Inflammatory macrophage treated with lipopolysaccharide for 1 hour (primary cell): ENCODE results near the gene TOM1.

Experiments
- DNase-seq, 2 donors: peaks; one replicate each; pipeline ENCODE4 v3.0.0-alpha.2; 2020 to 2022

Gene TOM1

DNA sequence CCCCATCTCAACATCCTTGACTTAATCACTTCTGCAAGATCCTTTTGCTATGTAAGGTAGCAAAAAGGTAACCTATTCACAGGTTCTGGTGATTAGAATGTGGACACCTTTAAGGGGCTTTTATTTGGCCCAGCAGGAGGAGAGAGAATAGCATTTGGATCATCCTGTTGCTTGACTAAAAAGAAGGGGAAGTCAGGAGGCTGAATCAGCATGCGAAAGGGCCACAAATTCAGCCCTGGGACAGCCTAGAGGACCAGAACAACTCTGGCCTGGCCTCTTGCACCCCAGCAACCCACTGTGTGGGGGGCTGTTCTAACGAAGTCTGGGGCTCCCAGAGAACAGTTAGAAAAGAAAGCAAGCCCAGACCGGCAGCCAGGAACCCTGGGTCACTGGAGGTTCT is 78.0 kb downstream of the TOM1 start:
- DNase-seq = peak; percentile 38 to 58

DNA sequence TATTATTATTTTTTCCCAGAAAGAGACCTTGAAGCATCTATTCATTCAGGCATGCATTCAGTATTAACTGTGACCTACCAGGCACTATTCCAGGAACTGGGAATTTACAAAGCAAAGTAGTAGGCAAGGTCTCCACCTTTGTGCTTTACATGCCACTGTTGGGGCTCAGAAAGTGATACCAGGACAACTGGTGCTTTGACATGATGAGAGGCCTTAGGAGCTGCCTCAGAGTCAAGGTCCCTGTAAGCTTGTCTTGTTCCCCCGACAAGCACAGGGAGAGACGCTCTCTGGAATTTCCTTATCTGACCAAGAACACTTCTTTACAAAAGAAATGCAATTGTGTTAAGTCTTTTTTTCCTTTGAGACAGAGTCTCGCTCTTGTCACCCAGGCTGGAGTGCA is 78.9 kb downstream of the TOM1 start:
- DNase-seq = no peak

DNA sequence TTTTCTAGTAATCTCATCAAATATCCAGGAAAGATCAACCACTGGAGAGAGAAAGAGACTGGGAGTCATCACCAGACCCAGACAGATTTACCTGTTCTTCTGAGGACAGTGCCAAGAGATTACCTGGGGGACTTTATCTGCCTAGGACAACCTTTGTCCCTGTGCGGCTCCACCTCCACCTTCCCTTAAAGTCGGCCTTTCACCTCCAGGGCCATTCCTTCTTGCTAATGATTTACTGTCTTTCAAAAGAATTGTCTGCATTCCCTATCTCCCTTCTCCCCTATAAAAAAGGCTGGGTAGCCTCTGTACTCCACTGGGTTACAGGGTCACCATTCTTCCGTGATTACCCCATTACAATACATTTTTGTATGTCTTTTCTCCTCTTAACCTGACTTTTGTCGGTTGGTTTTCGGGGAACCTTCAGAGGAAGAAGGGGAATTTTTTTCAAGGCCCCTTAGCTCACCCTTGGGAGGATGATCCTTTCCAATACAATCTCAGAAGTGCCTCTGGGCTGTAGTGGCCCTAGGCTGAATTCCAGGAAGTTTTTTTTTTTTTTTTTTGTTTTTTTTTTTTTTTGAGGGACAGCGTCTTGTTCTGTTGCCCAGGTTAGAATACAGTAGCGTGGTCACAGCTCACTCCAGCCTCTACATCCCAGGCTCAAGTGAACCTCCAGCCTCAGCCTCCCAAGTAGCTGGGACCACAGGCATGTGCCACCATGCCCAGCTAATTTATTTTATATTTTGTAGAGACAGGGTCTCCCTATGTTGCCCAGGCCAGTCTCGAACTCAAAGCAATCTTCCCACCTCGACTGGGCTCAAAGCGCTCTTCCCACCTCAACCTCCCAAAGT is 79.7 kb downstream of the TOM1 start:
- no peak for DNase-seq

DNA sequence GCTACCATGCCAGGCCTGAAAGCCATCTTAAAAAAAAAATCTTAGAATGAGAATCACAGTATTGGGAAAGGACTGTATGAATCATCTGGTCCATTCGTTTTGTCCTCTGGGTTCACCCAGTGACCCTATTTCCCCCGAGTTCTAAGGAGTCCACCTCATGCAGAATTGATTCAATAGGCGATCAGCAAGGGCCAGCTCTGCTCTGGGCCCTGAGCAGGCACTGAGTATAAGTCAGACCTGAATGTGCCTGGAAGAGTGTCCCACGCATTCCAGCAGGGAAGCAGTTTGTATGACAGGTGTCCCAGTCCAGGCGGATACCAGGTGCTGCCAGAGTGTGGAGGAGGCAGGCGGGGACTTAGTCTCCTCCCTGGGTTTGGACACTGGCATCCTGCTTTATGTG is 80.3 kb downstream of the TOM1 start:
- no peak for DNase-seq

DNA sequence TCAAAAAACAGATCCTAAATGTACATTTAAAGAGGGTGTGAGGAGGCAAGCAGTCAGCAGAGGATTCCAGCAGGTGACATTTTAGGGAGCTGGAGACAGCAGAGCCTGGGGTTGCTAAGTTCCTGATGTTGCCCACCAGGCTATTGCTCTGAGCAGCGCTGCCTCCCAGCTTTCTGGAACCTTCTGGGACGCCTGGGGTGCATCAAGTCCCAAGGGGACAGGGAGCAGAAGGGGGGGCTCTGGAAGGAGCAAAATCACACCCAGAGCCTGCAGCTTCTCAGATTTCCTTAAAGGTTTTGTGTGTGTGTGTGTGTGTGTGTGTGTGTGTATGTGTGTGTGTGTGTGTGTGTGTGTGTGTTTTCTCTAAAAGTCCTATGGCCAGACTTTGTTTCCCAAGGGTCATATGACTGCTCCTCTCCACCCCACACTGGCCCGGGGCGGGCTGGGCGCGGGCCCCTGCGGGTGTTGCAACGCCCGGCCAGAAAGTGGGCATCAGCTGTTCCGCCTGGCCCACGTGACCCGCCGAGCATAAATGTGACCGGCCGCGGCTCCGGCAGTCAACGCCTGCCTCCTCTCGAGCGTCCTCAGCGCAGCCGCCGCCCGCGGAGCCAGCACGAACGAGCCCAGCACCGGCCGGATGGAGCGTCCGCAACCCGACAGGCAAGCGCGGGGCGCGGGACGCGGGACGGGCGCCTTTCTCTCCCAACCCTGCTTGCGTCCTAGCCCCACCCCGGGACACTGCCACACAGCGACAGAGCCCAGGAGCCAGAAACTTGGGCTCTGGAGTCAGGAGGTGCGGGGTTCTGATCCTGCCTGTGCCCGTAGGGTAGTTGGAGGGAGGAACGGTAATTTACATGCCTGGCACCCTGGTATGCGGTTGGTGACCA is 81.1 kb downstream of the TOM1 start, which contains the start of gene HMOX1:
Gene HMOX1, plus strand, starts transcription at position 560 of the 887 bp plus-strand sequence. Its CDS starts 78 bp downstream, at position 638.
- peak; percentile 91 to 93 for DNase-seq

DNA sequence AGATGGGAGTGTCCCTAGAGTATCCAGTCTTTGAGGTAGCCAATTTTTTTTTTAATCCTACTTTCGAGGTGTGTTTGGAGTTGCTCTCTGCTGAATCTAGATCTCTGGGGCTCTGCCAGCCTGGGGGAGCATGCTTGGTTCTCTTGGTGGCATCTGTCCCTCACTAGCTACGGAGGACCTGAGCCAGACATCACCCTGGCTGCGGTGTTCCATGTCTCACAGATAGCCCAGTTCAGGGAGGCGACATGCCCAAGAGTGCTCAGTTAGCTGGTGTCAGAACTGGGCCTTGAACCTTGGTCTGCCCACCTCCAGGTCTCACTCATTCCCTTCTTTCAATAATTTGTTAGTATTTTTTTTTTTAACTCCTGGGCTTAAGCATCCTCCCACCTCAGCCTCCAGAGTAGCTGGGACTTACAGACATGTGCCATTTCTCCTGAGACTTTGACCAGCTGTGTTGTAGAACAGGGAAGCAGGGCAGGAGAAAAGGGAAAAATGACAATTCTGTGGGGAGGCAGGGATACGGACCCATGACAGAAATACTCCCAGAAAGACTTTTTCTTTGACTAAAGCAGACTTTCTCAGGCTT is 81.8 kb downstream of the TOM1 start:
- DNase-seq = no peak

DNA sequence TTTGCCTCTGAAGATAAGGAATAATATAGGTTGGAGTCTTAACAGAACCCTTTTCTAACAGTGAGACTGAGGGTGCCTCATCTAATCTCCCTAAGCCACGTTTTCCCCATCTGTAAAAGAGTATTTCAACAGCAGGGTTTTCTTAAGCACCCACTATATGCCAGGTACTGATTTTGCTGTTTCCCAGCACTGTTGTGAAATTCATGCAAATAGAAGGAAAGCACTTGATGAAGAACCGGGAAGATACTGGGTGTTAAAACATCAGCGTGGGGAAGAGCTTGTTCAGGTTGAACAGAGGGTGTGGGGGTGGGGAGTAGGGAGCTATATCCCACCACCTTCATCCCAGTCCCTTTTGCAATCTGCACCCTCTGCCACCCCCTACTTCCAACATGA is 84.0 kb downstream of the TOM1 start:
- DNase-seq = no peak

DNA sequence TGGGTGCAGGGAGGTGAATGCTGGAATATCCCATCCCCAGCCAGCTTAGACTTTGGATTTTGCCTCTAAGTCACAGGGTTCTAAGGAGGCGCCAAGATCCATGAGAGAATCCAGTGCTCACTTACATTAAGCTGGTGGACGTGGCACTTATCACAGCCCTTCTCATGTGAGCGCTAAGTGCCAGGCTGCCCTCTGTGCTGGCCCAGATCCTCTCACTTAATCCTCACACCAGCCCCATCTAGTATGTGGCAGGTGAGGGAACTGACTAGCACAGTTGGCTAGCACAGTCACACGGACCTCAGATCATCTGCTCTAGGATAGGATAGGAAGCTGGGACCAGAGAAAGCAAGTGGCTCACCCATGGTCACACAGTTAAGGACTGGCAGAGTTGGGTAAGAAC is 84.8 kb downstream of the TOM1 start:
- DNase-seq = no peak

DNA sequence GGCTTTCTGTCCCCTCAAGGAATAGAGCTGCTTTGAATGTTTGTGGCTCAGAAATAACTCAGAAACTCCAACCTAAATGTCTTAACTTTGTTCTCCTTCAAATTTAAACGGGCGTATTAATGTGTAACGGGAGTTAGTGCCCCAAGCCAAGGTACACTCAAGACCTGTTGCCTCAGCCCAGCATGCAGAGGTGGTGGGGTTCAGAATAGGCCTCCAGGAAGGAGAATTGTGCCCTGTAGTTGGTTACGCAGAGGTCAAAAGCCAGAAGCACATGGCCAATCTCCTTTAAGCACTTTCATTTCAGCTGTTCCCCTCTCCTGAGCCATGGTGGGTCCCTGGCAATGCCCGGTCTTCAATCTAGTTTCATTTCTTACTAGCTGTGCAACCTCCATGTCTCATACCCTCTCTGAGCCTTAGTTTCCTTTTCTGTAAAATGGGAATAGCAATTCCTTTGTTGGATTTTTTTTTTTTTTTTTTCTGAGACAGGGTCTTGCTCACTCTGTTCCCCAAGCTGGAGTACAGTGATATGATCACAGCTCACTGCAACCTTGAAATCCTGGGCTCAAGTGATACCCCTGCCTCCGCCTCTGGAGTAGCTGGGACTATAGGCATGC is 85.4 kb downstream of the TOM1 start:
- no peak for DNase-seq

DNA sequence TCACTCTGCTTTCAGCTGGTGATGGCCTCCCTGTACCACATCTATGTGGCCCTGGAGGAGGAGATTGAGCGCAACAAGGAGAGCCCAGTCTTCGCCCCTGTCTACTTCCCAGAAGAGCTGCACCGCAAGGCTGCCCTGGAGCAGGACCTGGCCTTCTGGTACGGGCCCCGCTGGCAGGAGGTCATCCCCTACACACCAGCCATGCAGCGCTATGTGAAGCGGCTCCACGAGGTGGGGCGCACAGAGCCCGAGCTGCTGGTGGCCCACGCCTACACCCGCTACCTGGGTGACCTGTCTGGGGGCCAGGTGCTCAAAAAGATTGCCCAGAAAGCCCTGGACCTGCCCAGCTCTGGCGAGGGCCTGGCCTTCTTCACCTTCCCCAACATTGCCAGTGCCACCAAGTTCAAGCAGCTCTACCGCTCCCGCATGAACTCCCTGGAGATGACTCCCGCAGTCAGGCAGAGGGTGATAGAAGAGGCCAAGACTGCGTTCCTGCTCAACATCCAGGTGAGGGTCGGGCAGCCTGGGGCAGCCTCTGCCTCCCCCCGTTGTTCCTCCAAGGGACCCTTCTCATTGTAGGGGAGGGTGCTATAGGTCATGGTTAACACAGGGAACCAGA is 87.1 kb downstream of the TOM1 start:
- DNase-seq = no peak

DNA sequence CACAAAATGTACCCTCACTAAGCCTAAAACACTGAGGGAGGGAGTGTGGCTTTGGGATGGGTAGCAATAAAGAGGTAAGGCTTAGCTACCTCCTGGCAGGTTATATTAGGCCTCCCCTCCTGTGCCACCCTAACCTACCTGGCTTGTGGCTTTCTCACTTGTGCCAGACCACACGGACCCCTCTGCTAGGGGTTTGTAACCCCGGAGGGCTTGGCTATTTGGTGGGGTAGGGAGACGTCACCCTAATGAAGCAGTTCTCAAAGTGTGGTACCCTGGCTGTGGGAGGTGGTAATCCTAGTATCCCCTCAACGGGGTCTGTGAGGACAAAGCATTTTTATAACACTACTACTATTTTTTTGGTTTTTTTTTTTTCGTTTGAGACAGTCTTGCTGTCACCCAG is 91.2 kb downstream of the TOM1 start:
- no peak for DNase-seq

DNA sequence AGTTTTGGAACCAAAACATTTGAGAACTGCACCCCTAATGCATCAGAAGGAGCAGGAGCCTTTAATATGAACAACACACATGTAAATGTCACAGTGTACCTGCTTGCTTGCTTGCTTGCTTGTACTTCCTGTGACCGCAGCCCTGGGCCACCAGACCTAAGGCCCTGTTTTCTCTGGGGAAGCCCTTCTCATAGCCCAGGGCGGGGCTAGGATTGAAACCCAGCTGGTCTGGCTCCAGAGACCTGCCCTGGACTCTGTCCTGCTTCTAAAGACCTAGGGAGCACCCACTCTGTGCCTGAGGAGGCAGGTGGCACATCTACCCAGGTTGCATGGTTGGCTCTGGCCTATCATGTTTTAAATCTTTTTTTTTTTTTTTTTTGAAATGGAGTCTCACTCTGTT is 92.7 kb downstream of the TOM1 start:
- DNase-seq = no peak

DNA sequence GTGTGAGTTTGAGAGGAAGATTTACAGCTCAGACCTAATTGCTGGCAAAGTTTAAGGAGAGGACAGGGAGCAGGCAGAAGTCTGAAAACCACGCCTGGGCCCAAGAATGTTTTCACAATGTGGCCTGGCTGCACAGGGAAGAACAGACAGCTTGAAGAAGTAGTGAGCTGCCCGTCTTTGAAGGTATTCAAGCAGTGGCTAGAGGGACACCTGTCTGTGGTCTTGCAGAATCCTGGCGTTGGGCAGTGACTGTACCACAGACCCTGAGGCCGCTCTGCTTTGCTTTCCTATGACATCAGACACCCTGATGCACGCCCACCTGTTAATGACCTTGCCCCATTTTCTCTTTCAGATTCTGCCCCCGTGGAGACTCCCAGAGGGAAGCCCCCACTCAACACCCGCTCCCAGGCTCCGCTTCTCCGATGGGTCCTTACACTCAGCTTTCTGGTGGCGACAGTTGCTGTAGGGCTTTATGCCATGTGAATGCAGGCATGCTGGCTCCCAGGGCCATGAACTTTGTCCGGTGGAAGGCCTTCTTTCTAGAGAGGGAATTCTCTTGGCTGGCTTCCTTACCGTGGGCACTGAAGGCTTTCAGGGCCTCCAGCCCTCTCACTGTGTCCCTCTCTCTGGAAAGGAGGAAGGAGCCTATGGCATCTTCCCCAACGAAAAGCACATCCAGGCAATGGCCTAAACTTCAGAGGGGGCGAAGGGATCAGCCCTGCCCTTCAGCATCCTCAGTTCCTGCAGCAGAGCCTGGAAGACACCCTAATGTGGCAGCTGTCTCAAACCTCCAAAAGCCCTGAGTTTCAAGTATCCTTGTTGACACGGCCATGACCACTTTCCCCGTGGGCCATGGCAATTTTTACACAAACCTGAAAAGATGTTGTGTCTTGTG is 93.7 kb downstream of the TOM1 start:
- DNase-seq = no peak

DNA sequence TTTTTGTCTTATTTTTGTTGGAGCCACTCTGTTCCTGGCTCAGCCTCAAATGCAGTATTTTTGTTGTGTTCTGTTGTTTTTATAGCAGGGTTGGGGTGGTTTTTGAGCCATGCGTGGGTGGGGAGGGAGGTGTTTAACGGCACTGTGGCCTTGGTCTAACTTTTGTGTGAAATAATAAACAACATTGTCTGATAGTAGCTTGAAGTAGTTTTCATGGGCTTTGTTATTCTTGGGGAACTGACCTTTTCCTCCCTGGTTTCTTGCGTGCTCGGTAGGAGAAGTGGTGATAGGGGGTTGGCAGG is 94.3 kb downstream of the TOM1 start:
- DNase-seq = no peak

DNA sequence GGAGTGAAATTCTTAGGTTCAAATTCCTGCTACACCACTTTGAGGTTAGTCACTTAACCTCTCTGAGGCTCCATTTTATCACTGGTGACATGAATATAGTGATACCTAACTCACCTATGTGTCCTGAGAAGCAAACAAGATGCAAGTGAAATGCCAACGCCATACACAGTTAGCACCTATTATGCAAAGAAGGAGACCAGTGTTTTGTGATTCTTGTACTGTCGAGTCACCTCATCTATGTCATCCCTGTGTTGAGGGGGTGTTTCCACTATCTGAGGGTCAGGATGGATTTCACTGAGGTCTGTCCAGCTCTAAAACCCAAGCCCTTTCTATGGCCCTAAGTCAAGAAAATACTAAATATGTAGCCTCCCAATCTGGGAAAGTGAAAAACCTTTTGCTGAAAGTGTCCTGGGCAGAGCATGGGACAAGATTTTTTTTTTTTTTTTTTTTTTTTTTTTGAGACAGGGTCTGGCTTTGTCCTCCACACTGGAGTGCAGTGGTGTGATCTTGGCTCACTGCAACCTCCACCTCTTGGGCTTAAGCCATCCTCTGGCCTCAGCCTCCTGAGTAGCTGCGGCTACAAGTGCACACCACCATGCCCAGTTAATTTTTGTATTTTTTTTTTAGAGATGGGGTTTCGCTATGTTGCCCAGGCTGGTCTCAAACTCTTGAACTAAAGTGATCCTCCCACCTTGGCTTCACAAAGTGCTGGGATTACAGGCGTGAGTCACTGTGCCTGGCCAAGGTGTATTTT is 95.3 kb downstream of the TOM1 start:
- no peak for DNase-seq

DNA sequence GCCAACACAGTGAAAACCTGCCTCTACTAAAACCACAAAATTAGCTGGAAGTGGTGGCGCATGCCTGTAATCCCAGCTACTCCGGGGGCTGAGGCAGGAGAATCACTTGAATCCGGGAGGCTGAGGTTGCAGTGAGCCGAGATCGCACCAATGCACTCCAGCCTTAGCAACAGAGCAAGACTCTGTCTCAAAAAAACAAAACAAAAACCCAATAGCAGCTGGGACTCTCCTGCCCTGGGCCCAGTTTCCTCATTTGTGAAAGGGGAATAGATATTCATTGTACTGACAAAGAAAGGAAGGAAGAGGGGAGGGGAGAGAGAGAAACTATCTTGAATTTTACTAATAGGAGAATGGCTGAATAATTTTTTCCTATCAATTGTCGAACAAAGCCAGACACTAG is 96.9 kb downstream of the TOM1 start:
- DNase-seq = peak; percentile 78 to 79

DNA sequence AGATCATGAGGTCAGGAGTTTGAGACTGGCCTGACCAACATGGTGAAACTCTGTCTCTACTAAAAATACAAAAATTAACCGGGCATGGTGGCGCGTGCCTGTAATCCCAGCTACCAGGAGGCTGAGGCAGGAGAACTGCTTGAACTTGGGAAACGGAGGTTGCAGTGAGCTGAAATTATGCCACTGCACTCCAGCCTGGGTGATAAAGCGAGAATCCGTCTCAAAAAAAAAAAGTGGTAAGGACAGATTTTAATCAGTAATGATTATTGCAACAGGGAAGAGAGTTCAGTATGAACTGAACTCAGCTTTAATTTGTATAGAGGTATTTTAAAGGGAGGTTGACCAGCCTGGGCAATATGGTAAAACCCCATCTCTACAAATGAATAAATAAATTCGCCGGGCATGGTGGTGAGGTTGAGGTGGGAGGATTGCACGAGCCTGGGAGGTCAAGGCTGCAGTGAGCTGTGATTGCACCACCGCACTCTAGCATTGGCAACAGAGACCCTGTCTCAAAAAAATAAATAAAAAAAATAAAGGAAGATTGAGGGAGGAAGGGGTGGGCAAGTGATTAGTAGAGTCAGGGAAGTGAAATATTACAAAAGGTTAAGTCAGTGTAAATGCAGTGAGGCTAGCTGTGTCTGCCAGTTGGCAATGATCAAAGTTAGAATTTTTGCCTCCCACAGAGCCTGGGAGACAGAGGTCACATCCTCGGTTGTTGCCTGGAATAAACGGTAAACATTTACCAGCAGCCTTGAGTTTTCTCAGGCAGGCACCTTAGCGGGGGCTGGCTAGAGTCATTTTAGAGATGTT is 97.6 kb downstream of the TOM1 start:
- peak in 1 of 2 donors; percentile 27 for DNase-seq
